Measurements from ENCODE around the gene MIA3.

MIA3 gene

GRCh38 chr1:222713091-222713961 lies 95.4 kb downstream of the MIA3 start:
- H3K4me3 ChIP-seq (ENCODE audit: low read depth in 1 of 2, low read length in 2 of 2): peak overlapping the region; percentile 85 to 95
- H3K27me3 ChIP-seq (ENCODE audit: control insufficient read depth in 1 of 2, insufficient read depth in 2 of 2, low read length in 2 of 2): no peaks in the 10 kb centered on the region
- H3K27ac ChIP-seq (ENCODE audit: low read depth, low read length): peak overlapping the region; percentile 90
- H3K9me3 ChIP-seq (ENCODE audit: control insufficient read depth in 1 of 2, low read length in 2 of 2): no peaks in the 10 kb centered on the region
- peak overlapping the region; percentile 88 to 89 for H3K9ac ChIP-seq (ENCODE audit: low read depth in 1 of 2, low read length in 2 of 2)
- peaks cover 11 to 19% of the 10 kb centered on the region in 2 donors for H3K36me3 ChIP-seq (ENCODE audit: control insufficient read depth in 1 of 2, insufficient read depth in 2 of 2, low read length in 2 of 2)
- peaks cover 7 to 11% of the 10 kb centered on the region in 2 donors for H3K4me1 ChIP-seq (ENCODE audit: control insufficient read depth in 1 of 2, insufficient read depth in 2 of 2, low read length in 2 of 2)

GRCh38 chr1:222716393-222716792 lies 98.5 kb downstream of the MIA3 start:
- Histone ChIP-seq H3K9me3 (ENCODE audit: control insufficient read depth in 1 of 2, low read length in 2 of 2) (no peaks in the 10 kb centered on the region), H3K9ac (ENCODE audit: low read depth in 1 of 2, low read length in 2 of 2) (no peak overlapping the region), H3K27me3 (ENCODE audit: control insufficient read depth in 1 of 2, insufficient read depth in 2 of 2, low read length in 2 of 2) (no peaks in the 10 kb centered on the region), H3K36me3 (ENCODE audit: control insufficient read depth in 1 of 2, insufficient read depth in 2 of 2, low read length in 2 of 2) (peaks cover 25 to 47% of the 10 kb centered on the region in 2 donors), H3K4me1 (ENCODE audit: control insufficient read depth in 1 of 2, insufficient read depth in 2 of 2, low read length in 2 of 2) (no peaks in the 10 kb centered on the region), H3K4me3 (ENCODE audit: low read depth in 1 of 2, low read length in 2 of 2) (no peak overlapping the region), H3K27ac (ENCODE audit: low read depth, low read length) (no peak overlapping the region)

Measured in duodenal mucosa (tissue), 2 donors.